Upper lobe of right lung (tissue), 1 donor: Measurements from ENCODE around the gene HKDC1. TPM values are rescaled to one million over a fixed set of nuclear protein-coding genes. Genes with fewer than 3 reads are reported as not detected.

Experiments used
- ATAC-seq: fragments of 200-7000 bp; cut with Tn5 transposase; one replicate; pipeline ENCODE4 v1.9.1; 2020; ENCODE audit warnings: mild to moderate bottlenecking, moderate library complexity
- DNase-seq: peaks from one replicate; pipeline ENCODE4 v3.0.0-alpha.2; 2020
- H3K27ac ChIP-seq: fragments of 200-600 bp; one replicate; pipeline ENCODE4 v1.8.0; 2022
- H3K27me3 ChIP-seq: fragments of 200-600 bp; one replicate; pipeline ENCODE4 v1.8.0; 2022; ENCODE audit warnings: mild to moderate bottlenecking
- H3K36me3 ChIP-seq: fragments of 200-600 bp; one replicate; pipeline ENCODE4 v1.8.0; 2022
- H3K4me1 ChIP-seq: fragments of 200-600 bp; one replicate; pipeline ENCODE4 v1.8.0; 2022
- H3K4me3 ChIP-seq: fragments of 200-600 bp; one replicate; pipeline ENCODE4 v1.8.0; 2022; ENCODE audit warnings: mild to moderate bottlenecking
- H3K9me3 ChIP-seq: fragments of 200-600 bp; one replicate; pipeline ENCODE4 v1.8.0; 2022
- CTCF ChIP-seq: fragments of 200-600 bp; IDR thresholded peaks from one replicate; pipeline ENCODE4 v1.8.0; 2022; ENCODE audit warnings: antibody characterized with exemption
- intact Hi-C: fragments of 100-400 bp; cut with DNase I; formaldehyde crosslinking; loops from one replicate; pipeline ENCODE4 v1.11.0; 2022
- total RNA-seq: library from RNA; stranded (reverse); fragmentation: NEBNext Ultra II Directional; extraction: Animal tissue kit (Norgen Biotek cat#: 25700); gene quantifications from one replicate; pipeline ENCODE4 v1.2.1, GENCODE V29; 2021
- donor health status: DM: no; HTN: yes; CAD: no; lungs with severe emphysema.

Gene HKDC1
- total RNA-seq, 1 donor from 2014 or later, result 9.6 TPM

- ATAC-seq, result no peak
- no peaks in the 10 kb centered on the region for H3K27me3 ChIP-seq
- peaks cover 4% of the 10 kb centered on the region for H3K4me1 ChIP-seq
- intact Hi-C loops, result no loop called here
- no peak overlapping the region for H3K27ac ChIP-seq
- no peak for TF ChIP-seq CTCF
- no peak overlapping the region for H3K4me3 ChIP-seq
- no peaks in the 10 kb centered on the region for H3K9me3 ChIP-seq
- no peaks in the 10 kb centered on the region for H3K36me3 ChIP-seq
- no peak for DNase-seq
Observed at GRCh38 chr10:69240455-69240854, 20.3 kb downstream of the HKDC1 start.

GRCh38 chr10:69241575-69241974, 21.4 kb downstream of the HKDC1 start:
- intact Hi-C loops, result no loop called here

GRCh38 chr10:69242040-69242851, 22.1 kb downstream of the HKDC1 start:
- Histone ChIP-seq H3K4me3 (no peak overlapping the region), H3K9me3 (no peaks in the 10 kb centered on the region), H3K27me3 (no peaks in the 10 kb centered on the region), H3K27ac (no peak overlapping the region), H3K36me3 (no peaks in the 10 kb centered on the region), H3K4me1 (peaks cover 4% of the 10 kb centered on the region)
- TF ChIP-seq CTCF, result no peak
- ATAC-seq, result no peak
- DNase-seq, result no peak
- intact Hi-C loops, result no loop called here

More at GRCh38 chr10:69241575-69241974, 21.4 kb downstream of the HKDC1 start:
- Histone ChIP-seq H3K27me3 (no peaks in the 10 kb centered on the region), H3K4me1 (peaks cover 4% of the 10 kb centered on the region), H3K9me3 (no peaks in the 10 kb centered on the region), H3K4me3 (no peak overlapping the region), H3K27ac (no peak overlapping the region), H3K36me3 (no peaks in the 10 kb centered on the region)
- DNase-seq (no peak), ATAC-seq (no peak)
- no peak for TF ChIP-seq CTCF

GRCh38 chr10:69242852-69243212, 22.7 kb downstream of the HKDC1 start:
- DNase-seq (no peak), ATAC-seq (no peak)
- no peaks in the 10 kb centered on the region for H3K9me3 ChIP-seq
- H3K27me3 ChIP-seq, result no peaks in the 10 kb centered on the region
- intact Hi-C loops, result no loop called here
- H3K36me3 ChIP-seq, result no peaks in the 10 kb centered on the region
- H3K27ac ChIP-seq, result no peak overlapping the region
- peaks cover 4% of the 10 kb centered on the region for H3K4me1 ChIP-seq
- H3K4me3 ChIP-seq, result no peak overlapping the region
- TF ChIP-seq CTCF, result no peak

GRCh38 chr10:69243817-69244216, 23.7 kb downstream of the HKDC1 start:
- Histone ChIP-seq H3K9me3 (no peaks in the 10 kb centered on the region), H3K4me3 (no peak overlapping the region), H3K27me3 (no peaks in the 10 kb centered on the region), H3K36me3 (no peaks in the 10 kb centered on the region), H3K4me1 (peaks cover 4% of the 10 kb centered on the region), H3K27ac (no peak overlapping the region)
- ATAC-seq, result no peak
- no peak for TF ChIP-seq CTCF
- intact Hi-C loops, result no loop called here
- no peak for DNase-seq
